ENCODE results near the gene CACNB4. TPM values are rescaled to one million over a fixed set of nuclear protein-coding genes. Genes with fewer than 3 reads are reported as not detected.

Gene CACNB4
- polyA plus RNA-seq, 1 donor from 2014 or later = 29.0 TPM

DNA sequence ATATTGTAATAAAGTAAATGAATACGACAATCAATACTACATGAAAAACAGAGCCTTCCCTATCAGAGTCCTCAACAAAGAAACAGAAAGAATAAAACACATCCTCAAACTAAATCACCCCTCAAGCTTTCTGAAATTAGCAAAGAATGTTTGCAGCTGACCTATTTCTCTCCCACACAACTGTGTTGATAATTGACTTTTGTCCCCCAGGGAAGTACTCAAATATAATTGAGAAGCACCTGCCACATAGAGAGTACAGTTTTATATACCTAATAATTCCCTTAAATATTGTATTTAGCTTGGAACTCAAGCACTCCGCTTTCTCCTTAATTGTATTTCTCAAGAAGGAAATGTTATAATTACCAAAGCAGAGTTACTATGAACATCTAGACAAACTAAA lies 12.6 kb downstream of the CACNB4 start:
- H2AFZ ChIP-seq (ENCODE audit: low read depth, low read length) = no peak overlapping the region
- H3K27ac ChIP-seq (ENCODE audit: low read length) = no peak overlapping the region
- no peaks in the 10 kb centered on the region for H3K79me2 ChIP-seq (replicated peaks; ENCODE audit: insufficient read depth, low read length)
- H3F3A ChIP-seq (ENCODE audit: insufficient read depth, low read length, poor library complexity, severe bottlenecking) = no peaks in the 10 kb centered on the region
- H3K4me2 ChIP-seq (ENCODE audit: low read length) = no peak overlapping the region
- H4K20me1 ChIP-seq (ENCODE audit: insufficient read depth) = no peaks in the 10 kb centered on the region
- H3K36me3 ChIP-seq (ENCODE audit: insufficient read depth, low read length) = no peaks in the 10 kb centered on the region
- H3K4me3 ChIP-seq (ENCODE audit: low read length) = no peak overlapping the region
- no peaks in the 10 kb centered on the region for H3K27me3 ChIP-seq (ENCODE audit: insufficient read depth, low read depth, low read length)
- H3K9me3 ChIP-seq (ENCODE audit: low read length) = no peaks in the 10 kb centered on the region
- H3K9ac ChIP-seq (ENCODE audit: low read length) = no peak overlapping the region
- TF ChIP-seq TAF1 (IDR thresholded peaks at IDR 0.05; ENCODE audit: low read depth) (no peak), EZH2 (IDR thresholded peaks at IDR 0.05; ENCODE audit: borderline replicate concordance, insufficient read depth, low read length, poor library complexity, severe bottlenecking) (no peak), POLR2AphosphoS5 (IDR thresholded peaks at IDR 0.05) (no peak), RAD21 (conservative IDR thresholded peaks at IDR 0.05) (no peak), EP300 (conservative IDR thresholded peaks at IDR 0.05; ENCODE audit: poor library complexity, severe bottlenecking) (no peak)
- TF ChIP-seq, protein P1, sequence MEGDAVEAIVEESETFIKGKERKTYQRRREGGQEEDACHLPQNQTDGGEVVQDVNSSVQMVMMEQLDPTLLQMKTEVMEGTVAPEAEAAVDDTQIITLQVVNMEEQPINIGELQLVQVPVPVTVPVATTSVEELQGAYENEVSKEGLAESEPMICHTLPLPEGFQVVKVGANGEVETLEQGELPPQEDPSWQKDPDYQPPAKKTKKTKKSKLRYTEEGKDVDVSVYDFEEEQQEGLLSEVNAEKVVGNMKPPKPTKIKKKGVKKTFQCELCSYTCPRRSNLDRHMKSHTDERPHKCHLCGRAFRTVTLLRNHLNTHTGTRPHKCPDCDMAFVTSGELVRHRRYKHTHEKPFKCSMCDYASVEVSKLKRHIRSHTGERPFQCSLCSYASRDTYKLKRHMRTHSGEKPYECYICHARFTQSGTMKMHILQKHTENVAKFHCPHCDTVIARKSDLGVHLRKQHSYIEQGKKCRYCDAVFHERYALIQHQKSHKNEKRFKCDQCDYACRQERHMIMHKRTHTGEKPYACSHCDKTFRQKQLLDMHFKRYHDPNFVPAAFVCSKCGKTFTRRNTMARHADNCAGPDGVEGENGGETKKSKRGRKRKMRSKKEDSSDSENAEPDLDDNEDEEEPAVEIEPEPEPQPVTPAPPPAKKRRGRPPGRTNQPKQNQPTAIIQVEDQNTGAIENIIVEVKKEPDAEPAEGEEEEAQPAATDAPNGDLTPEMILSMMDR (IDR thresholded peaks at IDR 0.05; ENCODE audit: poor library complexity, severe bottlenecking) = no peak
- H3K9me2 ChIP-seq (ENCODE audit: insufficient read depth, low read length) = no peaks in the 10 kb centered on the region

DNA sequence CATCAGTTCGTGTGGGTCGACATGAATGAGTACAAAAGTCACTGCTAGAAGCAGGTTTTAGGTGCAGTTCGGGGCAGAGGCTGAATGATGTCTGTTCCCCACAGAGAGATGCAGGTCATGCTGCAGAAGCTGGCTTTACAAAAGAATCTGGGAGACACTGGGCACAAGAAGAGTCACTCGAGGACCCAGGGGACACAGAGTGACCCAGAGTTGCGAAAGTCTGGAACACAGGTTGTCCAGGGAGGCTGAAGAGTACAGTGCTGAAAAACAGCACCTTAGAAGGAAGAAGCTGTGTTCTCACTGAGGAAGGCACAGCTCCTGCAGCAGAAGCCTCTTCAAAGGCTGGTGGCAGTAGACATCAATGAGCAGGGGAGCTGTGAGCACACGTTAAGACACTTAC lies 14.8 kb downstream of the CACNB4 start:
- no peaks in the 10 kb centered on the region for H3K27me3 ChIP-seq (ENCODE audit: insufficient read depth, low read depth, low read length)
- no peak for TF ChIP-seq POLR2AphosphoS5 (IDR thresholded peaks at IDR 0.05)
- no peak for TF ChIP-seq MXI1 (conservative IDR thresholded peaks at IDR 0.05; ENCODE audit: poor library complexity, severe bottlenecking)
- TF ChIP-seq EP300 (conservative IDR thresholded peaks at IDR 0.05; ENCODE audit: poor library complexity, severe bottlenecking) = no peak
- no peak for TF ChIP-seq RAD21 (conservative IDR thresholded peaks at IDR 0.05)
- no peak for TF ChIP-seq REST (IDR thresholded peaks at IDR 0.05; ENCODE audit: borderline replicate concordance)
- TF ChIP-seq TAF1 (IDR thresholded peaks at IDR 0.05; ENCODE audit: low read depth) = no peak
- TF ChIP-seq, protein P1 (IDR thresholded peaks at IDR 0.05; ENCODE audit: poor library complexity, severe bottlenecking) = no peak
- H4K20me1 ChIP-seq (ENCODE audit: insufficient read depth) = no peaks in the 10 kb centered on the region
- H3K9me3 ChIP-seq (ENCODE audit: low read length) = no peaks in the 10 kb centered on the region
- H3K9me2 ChIP-seq (ENCODE audit: insufficient read depth, low read length) = no peaks in the 10 kb centered on the region
- no peak overlapping the region for H3K27ac ChIP-seq (ENCODE audit: low read length)
- no peak overlapping the region for H3K4me2 ChIP-seq (ENCODE audit: low read length)
- no peaks in the 10 kb centered on the region for H3F3A ChIP-seq (ENCODE audit: insufficient read depth, low read length, poor library complexity, severe bottlenecking)
- no peak overlapping the region for H3K4me3 ChIP-seq (ENCODE audit: low read length)
- no peaks in the 10 kb centered on the region for H3K79me2 ChIP-seq (replicated peaks; ENCODE audit: insufficient read depth, low read length)
- H3K9ac ChIP-seq (ENCODE audit: low read length) = no peak overlapping the region
- no peak overlapping the region for H2AFZ ChIP-seq (ENCODE audit: low read depth, low read length)
- H3K36me3 ChIP-seq (ENCODE audit: insufficient read depth, low read length) = no peaks in the 10 kb centered on the region
